CD8-positive, alpha-beta memory T cell (primary cell): Measurements from ENCODE around the gene SLC50A1. TPM values are rescaled to one million over a fixed set of nuclear protein-coding genes. Genes with fewer than 3 reads are reported as not detected.
"Not testable (repeated sequence)": the region's sequence is repeated elsewhere in the genome, so short reads cannot be mapped to it uniquely, and the experiment has no call there.

Experiments used
- CTCF ChIA-PET: fragments of 350-600 bp; sonication (Branson Sonifier 250); formaldehyde crosslinking; loops from one replicate; lab custom pipeline; 2021; ENCODE audit warnings: antibody characterized with exemption; lab: Charles Lee
- POLR2A ChIA-PET: fragments of 350-600 bp; sonication (Branson Sonifier 250); formaldehyde crosslinking; loops from one replicate; lab custom pipeline; 2021; ENCODE audit warnings: antibody characterized with exemption; lab: Charles Lee
- DNase-seq, 5 donors: peaks; one replicate each; pipeline versions ENCODE4 v3.0.0 to v3.0.0-alpha.2; 2020 to 2022; ENCODE audit warnings: mixed read lengths in 1 of 5
- H3K27ac ChIP-seq: one replicate; pipeline ENCODE4 v1.7.0; 2013; ENCODE audit warnings: low read depth, mild to moderate bottlenecking, low read length, moderate library complexity
- H3K27me3 ChIP-seq: 2 replicates; pipeline ENCODE4 v1.7.0; 2013; ENCODE audit warnings: low read length, mild to moderate bottlenecking; ENCODE audit not compliant: insufficient read depth, poor library complexity, severe bottlenecking
- H3K36me3 ChIP-seq: 2 replicates; pipeline ENCODE4 v1.7.0; 2013; ENCODE audit warnings: mild to moderate bottlenecking, low read length, moderate library complexity; ENCODE audit not compliant: insufficient read depth
- H3K4me1 ChIP-seq: 2 replicates; pipeline ENCODE4 v1.7.0; 2013; ENCODE audit warnings: mild to moderate bottlenecking, low read length, moderate library complexity; ENCODE audit not compliant: insufficient read depth
- H3K4me3 ChIP-seq: 2 replicates; pipeline ENCODE4 v1.7.0; 2013; ENCODE audit warnings: mild to moderate bottlenecking, low read length
- H3K9me3 ChIP-seq: 2 replicates; pipeline ENCODE4 v1.7.0; 2013; ENCODE audit warnings: mild to moderate bottlenecking, low read length
- H3K27ac Mint-ChIP-seq, 8 donors: one replicate each; pipeline ENCODE4 v1.8.0; 2020 to 2021; ENCODE audit warnings: mixed read lengths in 8 of 8, mild to moderate bottlenecking in 6 of 8, inconsistent platforms in 3 of 8, moderate library complexity in 3 of 8
- H3K27me3 Mint-ChIP-seq, 2 donors: one replicate each; pipeline ENCODE4 v1.8.0; 2020 to 2021; ENCODE audit warnings: mixed read lengths in 2 of 2, mild to moderate bottlenecking in 1 of 2, moderate library complexity in 1 of 2
- H3K36me3 Mint-ChIP-seq, 3 donors: one replicate each; pipeline ENCODE4 v1.8.0; 2020 to 2021; ENCODE audit warnings: mixed read lengths in 3 of 3, inconsistent platforms in 1 of 3, mild to moderate bottlenecking in 1 of 3
- H3K4me1 Mint-ChIP-seq, 3 donors: one replicate each; pipeline ENCODE4 v1.8.0; 2020 to 2021; ENCODE audit warnings: mixed read lengths in 3 of 3, inconsistent platforms in 1 of 3, mild to moderate bottlenecking in 1 of 3
- H3K4me3 Mint-ChIP-seq, 7 donors: one replicate each; pipeline ENCODE4 v1.8.0; 2020 to 2021; ENCODE audit warnings: mixed read lengths in 7 of 7, mild to moderate bottlenecking in 6 of 7, moderate library complexity in 4 of 7, inconsistent platforms in 2 of 7
- H3K9me3 Mint-ChIP-seq, 5 donors: one replicate each; pipeline ENCODE4 v1.8.0; 2020 to 2022; ENCODE audit warnings: mixed read lengths in 5 of 5, mild to moderate bottlenecking in 3 of 5, moderate library complexity in 2 of 5, inconsistent platforms in 1 of 5
- polyA plus RNA-seq: library from polyadenylated mRNA; unstranded; fragments of 300-500 nt; fragmentation: Illumina TruSeq; gene quantifications from one replicate; pipeline ENCODE4 v1.2.3, GENCODE V29; 2021
- total RNA-seq, 2 experiments: library from RNA; stranded (reverse); gene quantifications; one replicate each; pipeline ENCODE4 v1.2.3, GENCODE V29; 2021

The SLC50A1 gene
- total and polyA plus RNA-seq, 3 experiments from 2014 or later = 43.4 to 49.5 (median 47.2) TPM

- CTCF ChIA-PET = interaction anchor here (1.4 to 1.5 kb wide), 4 partner anchors 8 to 55 kb away, joined by 3 to 5 read pairs (median 4); partner anchors contain the start of gene KRTCAP2
- peaks cover 0 to 20% (median 3%) of the 10 kb centered on the region in 3 donors for H3K36me3 Mint-ChIP-seq
- H3K27me3 Mint-ChIP-seq = peaks cover 6 to 7% of the 10 kb centered on the region in 2 donors
- POLR2A ChIA-PET = no interaction called here
- H3K27ac Mint-ChIP-seq = peak within 1 kb of the TSS; percentile 82 to 98 (median 94)
- Histone ChIP-seq H3K36me3 (no peaks in the 10 kb centered on the region), H3K9me3 (no peaks in the 10 kb centered on the region), H3K27ac (peak within 1 kb of the TSS; percentile 82), H3K27me3 (no peaks in the 10 kb centered on the region), H3K4me1 (peaks cover 21% of the 10 kb centered on the region), H3K4me3 (peak within 1 kb of the TSS; percentile 90)
- H3K4me1 Mint-ChIP-seq = peaks cover 36 to 48% (median 47%) of the 10 kb centered on the region in 3 donors
- DNase-seq = peak; percentile 77 to 90 (median 81)
- no peaks in the 10 kb centered on the region for H3K9me3 Mint-ChIP-seq
- peak within 1 kb of the TSS; percentile 89 to 100 (median 98) for H3K4me3 Mint-ChIP-seq
These were observed 4.4 kb downstream of the SLC50A1 start, which contains the start of gene DPM3 for GRCh38 chr1:155139895-155140629. TSS of gene DPM3 (minus strand) at chr1:155140531. CDS start at chr1:155140240, 291 bp downstream.

- H3K27ac ChIP-seq = no peak overlapping the region
- DNase-seq = no peak
- Mint-ChIP-seq H3K27ac (peak overlapping the region; percentile 82 to 98 (median 94)), H3K4me3 (peak overlapping the region; percentile 89 to 100 (median 98)), H3K27me3 (peaks cover 8 to 11% of the 10 kb centered on the region in 2 donors), H3K36me3 (peaks cover 0 to 15% (median 3%) of the 10 kb centered on the region in 3 donors), H3K4me1 (peaks cover 30 to 42% (median 41%) of the 10 kb centered on the region in 3 donors), H3K9me3 (no peaks in the 10 kb centered on the region)
- H3K36me3 ChIP-seq = no peaks in the 10 kb centered on the region
- peaks cover 18% of the 10 kb centered on the region for H3K4me1 ChIP-seq
- ChIA-PET POLR2A (no interaction called here), CTCF (interaction anchor here (1.4 to 1.5 kb wide), 4 partner anchors 9 to 56 kb away, joined by 3 to 5 read pairs (median 4); partner anchors contain the start of gene KRTCAP2)
- H3K9me3 ChIP-seq = no peaks in the 10 kb centered on the region
- no peaks in the 10 kb centered on the region for H3K27me3 ChIP-seq
- H3K4me3 ChIP-seq = peak overlapping the region; percentile 90
These were observed 4.9 kb downstream of the SLC50A1 start for GRCh38 chr1:155140630-155140953.

GRCh38 chr1:155141749-155142148 lies 6.1 kb downstream of the SLC50A1 start:
- Histone ChIP-seq H3K36me3 (no peaks in the 10 kb centered on the region), H3K27ac (no peak overlapping the region), H3K27me3 (no peaks in the 10 kb centered on the region), H3K4me3 (no peak overlapping the region), H3K4me1 (peaks cover 16% of the 10 kb centered on the region), H3K9me3 (no peaks in the 10 kb centered on the region)
- H3K27ac Mint-ChIP-seq = peak overlapping the region in 2 of 8 donors; percentile 2 to 30
- H3K9me3 Mint-ChIP-seq = no peaks in the 10 kb centered on the region
- ChIA-PET CTCF (interaction anchor here (2.1 kb wide), 2 partner anchors 31 to 50 kb away, joined by 9 to 16 read pairs; partner anchors contain the start of gene KRTCAP2), POLR2A (no interaction called here)
- DNase-seq = no peak
- peaks cover 0 to 10% (median 3%) of the 10 kb centered on the region in 3 donors for H3K36me3 Mint-ChIP-seq
- peaks cover 26 to 37% (median 35%) of the 10 kb centered on the region in 3 donors for H3K4me1 Mint-ChIP-seq
- H3K27me3 Mint-ChIP-seq = peaks cover 9 to 19% of the 10 kb centered on the region in 2 donors
- peak overlapping the region in 5 of 7 donors; percentile 16 to 80 (median 44) for H3K4me3 Mint-ChIP-seq

- no peak overlapping the region for H3K4me3 ChIP-seq
- DNase-seq = no peak
- Mint-ChIP-seq H3K27ac (no peak overlapping the region), H3K4me1 (peaks cover 2% of the 10 kb centered on the region in 3 donors), H3K9me3 (no peaks in the 10 kb centered on the region), H3K27me3 (peaks cover 33 to 43% of the 10 kb centered on the region in 2 donors), H3K36me3 (peaks cover 0 to 1% (median 0%) of the 10 kb centered on the region in 3 donors), H3K4me3 (no peak overlapping the region)
- no peaks in the 10 kb centered on the region for H3K27me3 ChIP-seq
- ChIA-PET POLR2A (interaction anchor here (0.7 kb wide), 1 partner anchor 23 kb away, joined by 10 read pairs; no protein-coding TSS in a partner anchor), CTCF (interaction anchor here (0.8 to 1.1 kb wide), 3 partner anchors 10 to 27 kb away, joined by 3 to 5 read pairs (median 4); partner anchors contain the start of genes KRTCAP2 and SLC50A1)
- no peaks in the 10 kb centered on the region for H3K9me3 ChIP-seq
- H3K4me1 ChIP-seq = peaks cover 2% of the 10 kb centered on the region
- no peak overlapping the region for H3K27ac ChIP-seq
- H3K36me3 ChIP-seq = no peaks in the 10 kb centered on the region
These were observed 9.8 kb downstream of the SLC50A1 start for GRCh38 chr1:155145491-155145890.

- H3K9me3 ChIP-seq, POLR2A ChIA-PET, H3K4me3 ChIP-seq, H3K4me3 Mint-ChIP-seq, H3K36me3 Mint-ChIP-seq, H3K9me3 Mint-ChIP-seq, H3K27me3 ChIP-seq, DNase-seq, H3K27ac Mint-ChIP-seq, H3K4me1 Mint-ChIP-seq, H3K36me3 ChIP-seq, H3K27ac ChIP-seq, H3K4me1 ChIP-seq, CTCF ChIA-PET: not testable (repeated sequence)
- H3K27me3 Mint-ChIP-seq = peaks cover 4 to 11% of the 10 kb centered on the region in 2 donors
These were observed 20.5 kb downstream of the SLC50A1 start for GRCh38 chr1:155155996-155156643.

- H3K36me3 ChIP-seq = no peaks in the 10 kb centered on the region
- ChIA-PET CTCF (no interaction called here), POLR2A (no interaction called here)
- Mint-ChIP-seq H3K4me1 (no peaks in the 10 kb centered on the region), H3K36me3 (no peaks in the 10 kb centered on the region), H3K27ac (peak overlapping the region in 1 of 8 donors; percentile 88), H3K9me3 (no peaks in the 10 kb centered on the region), H3K27me3 (peaks cover 0 to 3% of the 10 kb centered on the region in 2 donors), H3K4me3 (no peak overlapping the region)
- H3K9me3 ChIP-seq = no peaks in the 10 kb centered on the region
- H3K27ac ChIP-seq = no peak overlapping the region
- no peak for DNase-seq
- no peaks in the 10 kb centered on the region for H3K4me1 ChIP-seq
- H3K27me3 ChIP-seq = no peaks in the 10 kb centered on the region
- no peak overlapping the region for H3K4me3 ChIP-seq
These were observed 23.3 kb downstream of the SLC50A1 start for GRCh38 chr1:155158991-155159390.

GRCh38 chr1:155160128-155160527 lies 24.5 kb downstream of the SLC50A1 start:
- H3K4me3 Mint-ChIP-seq = no peak overlapping the region
- no peak for DNase-seq

More at GRCh38 chr1:155160128-155160527, 24.5 kb downstream of the SLC50A1 start:
- Histone ChIP-seq H3K4me3 (no peak overlapping the region), H3K9me3 (no peaks in the 10 kb centered on the region), H3K27me3 (no peaks in the 10 kb centered on the region), H3K36me3 (no peaks in the 10 kb centered on the region), H3K4me1 (no peaks in the 10 kb centered on the region), H3K27ac (no peak overlapping the region)
- POLR2A ChIA-PET = no interaction called here
- no peaks in the 10 kb centered on the region for H3K36me3 Mint-ChIP-seq
- peak overlapping the region in 1 of 8 donors; percentile 80 for H3K27ac Mint-ChIP-seq
- H3K9me3 Mint-ChIP-seq = no peaks in the 10 kb centered on the region
- H3K27me3 Mint-ChIP-seq = peaks cover 0 to 3% of the 10 kb centered on the region in 2 donors
- no peaks in the 10 kb centered on the region for H3K4me1 Mint-ChIP-seq
- CTCF ChIA-PET = no interaction called here
